ENCODE results near the gene TRIP10.

TRIP10 gene

GRCh38 chr19:6711078-6711361, 28.5 kb upstream of the TRIP10 start:
- no peak for DNase-seq (ENCODE audit: low read depth in 2 of 2, low spot score in 1 of 2)

- no peak for DNase-seq (ENCODE audit: low read depth in 2 of 2, low spot score in 1 of 2)
Observed at GRCh38 chr19:6711605-6712004, 27.9 kb upstream of the TRIP10 start.

- no peak for DNase-seq (ENCODE audit: low read depth in 2 of 2, low spot score in 1 of 2)
Observed at GRCh38 chr19:6712231-6712630, 27.2 kb upstream of the TRIP10 start.

- DNase-seq (ENCODE audit: low read depth in 2 of 2, low spot score in 1 of 2): no peak
Observed at GRCh38 chr19:6712692-6713670, 26.5 kb upstream of the TRIP10 start.

GRCh38 chr19:6713773-6714692, 25.4 kb upstream of the TRIP10 start:
- DNase-seq (ENCODE audit: low read depth in 2 of 2, low spot score in 1 of 2): no peak

GRCh38 chr19:6714749-6715555, 24.5 kb upstream of the TRIP10 start:
- no peak for DNase-seq (ENCODE audit: low read depth in 2 of 2, low spot score in 1 of 2)

- no peak for DNase-seq (ENCODE audit: low read depth in 2 of 2, low spot score in 1 of 2)
Observed at GRCh38 chr19:6716610-6716970, 22.9 kb upstream of the TRIP10 start.

GRCh38 chr19:6717036-6717435, 22.4 kb upstream of the TRIP10 start:
- no peak for DNase-seq (ENCODE audit: low read depth in 2 of 2, low spot score in 1 of 2)

GRCh38 chr19:6717441-6717971, 22.0 kb upstream of the TRIP10 start:
- DNase-seq (ENCODE audit: low read depth in 2 of 2, low spot score in 1 of 2): no peak

GRCh38 chr19:6718111-6718740, 21.3 kb upstream of the TRIP10 start:
- DNase-seq (ENCODE audit: low read depth in 2 of 2, low spot score in 1 of 2): no peak

- no peak for DNase-seq (ENCODE audit: low read depth in 2 of 2, low spot score in 1 of 2)
Observed at GRCh38 chr19:6718741-6719539, 20.5 kb upstream of the TRIP10 start.

GRCh38 chr19:6719540-6719861, 20.0 kb upstream of the TRIP10 start:
- DNase-seq (ENCODE audit: low read depth in 2 of 2, low spot score in 1 of 2): no peak

- DNase-seq (ENCODE audit: low read depth in 2 of 2, low spot score in 1 of 2): no peak
Observed at GRCh38 chr19:6719992-6720368, 19.5 kb upstream of the TRIP10 start.

- no peak for DNase-seq (ENCODE audit: low read depth in 2 of 2, low spot score in 1 of 2)
Observed at GRCh38 chr19:6720369-6721137, 18.9 kb upstream of the TRIP10 start, which contains the start of gene C3. Gene C3, minus strand, starts transcription at chr19:6720650. Its CDS starts 61 bp downstream, at chr19:6720589.

GRCh38 chr19:6721138-6721474, 18.4 kb upstream of the TRIP10 start:
- no peak for DNase-seq (ENCODE audit: low read depth in 2 of 2, low spot score in 1 of 2)

GRCh38 chr19:6721773-6722172, 17.7 kb upstream of the TRIP10 start:
- DNase-seq (ENCODE audit: low read depth in 2 of 2, low spot score in 1 of 2): no peak

- DNase-seq (ENCODE audit: low read depth in 2 of 2, low spot score in 1 of 2): no peak
Observed at GRCh38 chr19:6723108-6723618, 16.3 kb upstream of the TRIP10 start.

- DNase-seq (ENCODE audit: low read depth in 2 of 2, low spot score in 1 of 2): no peak
Observed at GRCh38 chr19:6723738-6724137, 15.7 kb upstream of the TRIP10 start.
